Endodermal cell (in vitro differentiated cells): ENCODE results near the gene KAZN. TPM values are rescaled to one million over a fixed set of nuclear protein-coding genes. Genes with fewer than 3 reads are reported as not detected.

ENCODE experiments used
- DNase-seq: peaks from one replicate; pipeline ENCODE4 v3.0.0-alpha.2; 2017
- H3K27ac ChIP-seq: 2 replicates; pipeline ENCODE4 v1.5.1; 2013; ENCODE audit warnings: mild to moderate bottlenecking, low read depth, low read length, moderate library complexity
- H3K27me3 ChIP-seq: 2 replicates; pipeline ENCODE4 v1.6.1; 2013; ENCODE audit warnings: mild to moderate bottlenecking, low read length, moderate library complexity; ENCODE audit not compliant: insufficient read depth, control insufficient read depth, poor library complexity, severe bottlenecking
- H3K36me3 ChIP-seq: 2 replicates; pipeline ENCODE4 v1.7.0; 2013; ENCODE audit warnings: mild to moderate bottlenecking, low read length, moderate library complexity; ENCODE audit not compliant: control insufficient read depth, insufficient read depth
- H3K4me1 ChIP-seq: one replicate; pipeline ENCODE4 v1.7.0; 2013; ENCODE audit warnings: low read length; ENCODE audit not compliant: control insufficient read depth, insufficient read depth
- H3K4me3 ChIP-seq: 2 replicates; pipeline ENCODE4 v1.5.1; 2013; ENCODE audit warnings: mild to moderate bottlenecking, low read length, moderate library complexity
- H3K9ac ChIP-seq: 2 replicates; pipeline ENCODE4 v1.6.1; 2013; ENCODE audit warnings: mild to moderate bottlenecking, low read length, moderate library complexity; ENCODE audit not compliant: poor library complexity, severe bottlenecking; ENCODE audit errors: extremely low read depth
- H3K9me3 ChIP-seq: 2 replicates; pipeline ENCODE4 v1.6.1; 2013; ENCODE audit warnings: mild to moderate bottlenecking, low read length, moderate library complexity; ENCODE audit not compliant: control insufficient read depth
- H3K27ac Mint-ChIP-seq: 2 replicates; pipeline ENCODE4 v1.8.0; 2020; ENCODE audit warnings: mixed read lengths
- H3K27me3 Mint-ChIP-seq: 2 replicates; pipeline ENCODE4 v1.8.0; 2021; ENCODE audit warnings: mild to moderate bottlenecking, mixed read lengths; ENCODE audit not compliant: insufficient read depth
- H3K36me3 Mint-ChIP-seq: 2 replicates; pipeline ENCODE4 v1.8.0; 2020; ENCODE audit warnings: low read depth, mixed read lengths
- H3K4me1 Mint-ChIP-seq: 2 replicates; pipeline ENCODE4 v1.8.0; 2020; ENCODE audit warnings: mixed read lengths
- H3K4me3 Mint-ChIP-seq: 2 replicates; pipeline ENCODE4 v1.8.0; 2020; ENCODE audit warnings: mild to moderate bottlenecking, moderate library complexity, mixed read lengths
- H3K9me3 Mint-ChIP-seq: 2 replicates; pipeline ENCODE4 v1.8.0; 2020; ENCODE audit warnings: mild to moderate bottlenecking, mixed read lengths
- WGBS, 2 experiments: methylation state at CpG; one replicate each; pipeline versions ENCODE4 v1.1.5 to v1.1.7; 2013; ENCODE audit warnings: missing lambda C conversion rate in 2 of 2, mixed read lengths in 1 of 2; ENCODE audit not compliant: insufficient coverage in 1 of 2, insufficient read length in 1 of 2; 5-methylcytosine and 5-hydroxymethylcytosine counted together
- total RNA-seq, 2 donors: library from RNA; stranded (reverse); fragmentation: NEBNext Ultra II Directional in 1 of 2; extraction: Animal tissue kit (Norgen Biotek cat#: 25700) in 1 of 2; gene quantifications; 2 replicates in 1 of 2; 3 replicates in 1 of 2; pipeline ENCODE4 v1.2.1, GENCODE V29; 2021
- TF ChIP-seq, protein P1 (sequence below): fragments of 200-600 bp; sonication (generic); conservative IDR thresholded peaks from 2 replicates; pipeline ENCODE4 v1.5.0; 2021; ENCODE audit warnings: antibody characterized with exemption, mild to moderate bottlenecking

Gene KAZN
- total RNA-seq, 2 donors from 2014 or later, result 12.4 to 13.9 TPM

DNA sequence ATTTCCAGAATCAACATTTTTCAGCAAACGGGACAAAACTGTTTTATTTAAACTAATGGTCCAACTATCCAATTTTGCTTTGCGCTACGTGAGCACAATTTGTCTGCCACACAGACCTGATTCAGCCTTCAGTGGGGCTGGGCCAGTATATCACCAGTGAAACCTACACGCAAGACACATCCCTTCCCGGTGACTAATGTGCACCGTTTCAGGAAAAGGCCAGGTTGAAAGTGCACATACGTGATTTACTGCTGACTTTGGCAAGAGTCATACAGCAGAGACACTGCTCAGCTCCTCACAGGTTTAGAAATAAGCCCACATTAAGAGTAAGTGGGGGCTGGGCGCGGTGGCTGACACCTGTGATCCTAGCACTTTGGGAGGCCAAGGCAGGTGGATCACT, 550.0 kb downstream of the KAZN start:
- H3K4me1 Mint-ChIP-seq, result peaks cover 9% of the 10 kb centered on the region
- peaks cover 5% of the 10 kb centered on the region for H3K9me3 Mint-ChIP-seq
- H3K27me3 Mint-ChIP-seq, result peaks cover 53% of the 10 kb centered on the region
- H3K27me3 ChIP-seq, result no peaks in the 10 kb centered on the region
- no peak for DNase-seq
- WGBS, 2 experiments, result 86 to 93% methylated on average over 7 to 9 of the region's 9 CpGs
- no peak overlapping the region for H3K9ac ChIP-seq
- H3K4me3 Mint-ChIP-seq, result no peak overlapping the region
- H3K9me3 ChIP-seq, result peaks cover 4% of the 10 kb centered on the region
- TF ChIP-seq, protein P1, sequence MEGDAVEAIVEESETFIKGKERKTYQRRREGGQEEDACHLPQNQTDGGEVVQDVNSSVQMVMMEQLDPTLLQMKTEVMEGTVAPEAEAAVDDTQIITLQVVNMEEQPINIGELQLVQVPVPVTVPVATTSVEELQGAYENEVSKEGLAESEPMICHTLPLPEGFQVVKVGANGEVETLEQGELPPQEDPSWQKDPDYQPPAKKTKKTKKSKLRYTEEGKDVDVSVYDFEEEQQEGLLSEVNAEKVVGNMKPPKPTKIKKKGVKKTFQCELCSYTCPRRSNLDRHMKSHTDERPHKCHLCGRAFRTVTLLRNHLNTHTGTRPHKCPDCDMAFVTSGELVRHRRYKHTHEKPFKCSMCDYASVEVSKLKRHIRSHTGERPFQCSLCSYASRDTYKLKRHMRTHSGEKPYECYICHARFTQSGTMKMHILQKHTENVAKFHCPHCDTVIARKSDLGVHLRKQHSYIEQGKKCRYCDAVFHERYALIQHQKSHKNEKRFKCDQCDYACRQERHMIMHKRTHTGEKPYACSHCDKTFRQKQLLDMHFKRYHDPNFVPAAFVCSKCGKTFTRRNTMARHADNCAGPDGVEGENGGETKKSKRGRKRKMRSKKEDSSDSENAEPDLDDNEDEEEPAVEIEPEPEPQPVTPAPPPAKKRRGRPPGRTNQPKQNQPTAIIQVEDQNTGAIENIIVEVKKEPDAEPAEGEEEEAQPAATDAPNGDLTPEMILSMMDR, result no peak
- no peak overlapping the region for H3K4me3 ChIP-seq
- H3K27ac ChIP-seq, result no peak overlapping the region
- no peaks in the 10 kb centered on the region for H3K36me3 Mint-ChIP-seq
- no peak overlapping the region for H3K27ac Mint-ChIP-seq
- H3K4me1 ChIP-seq, result peaks cover 14% of the 10 kb centered on the region
- H3K36me3 ChIP-seq, result no peaks in the 10 kb centered on the region

DNA sequence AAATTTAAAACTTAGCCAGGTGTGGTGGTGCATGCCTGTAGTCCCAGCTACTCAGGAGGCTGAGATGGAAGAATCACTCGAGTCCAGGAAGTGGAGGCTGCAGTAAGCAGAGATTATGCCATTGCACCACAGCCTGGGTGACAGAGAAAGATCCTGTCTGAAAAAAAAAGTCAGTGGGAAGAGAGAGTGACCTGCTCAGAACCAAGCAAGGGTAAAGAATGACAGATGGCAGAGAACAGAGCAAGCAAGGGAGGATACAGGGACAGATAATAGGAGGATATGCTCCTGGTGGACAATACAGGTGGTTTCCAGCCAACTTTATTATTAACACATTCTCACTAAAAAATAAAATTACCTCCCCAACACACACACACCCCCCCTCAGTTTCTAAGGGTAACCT, 550.5 kb downstream of the KAZN start:
- TF ChIP-seq, protein P1, result no peak
- H3K4me3 ChIP-seq, result no peak overlapping the region
- peaks cover 4% of the 10 kb centered on the region for H3K9me3 ChIP-seq
- no peak overlapping the region for H3K9ac ChIP-seq
- peaks cover 14% of the 10 kb centered on the region for H3K4me1 ChIP-seq
- H3K27ac ChIP-seq, result no peak overlapping the region
- H3K27me3 Mint-ChIP-seq, result peaks cover 53% of the 10 kb centered on the region
- no peaks in the 10 kb centered on the region for H3K36me3 ChIP-seq
- no peak overlapping the region for H3K4me3 Mint-ChIP-seq
- H3K9me3 Mint-ChIP-seq, result peaks cover 5% of the 10 kb centered on the region
- H3K27me3 ChIP-seq, result no peaks in the 10 kb centered on the region
- H3K4me1 Mint-ChIP-seq, result peaks cover 9% of the 10 kb centered on the region
- 44 to 69% methylated on average over 1 of the region's 1 CpG for WGBS, 2 experiments
- H3K27ac Mint-ChIP-seq, result no peak overlapping the region
- no peaks in the 10 kb centered on the region for H3K36me3 Mint-ChIP-seq
- DNase-seq, result no peak

DNA sequence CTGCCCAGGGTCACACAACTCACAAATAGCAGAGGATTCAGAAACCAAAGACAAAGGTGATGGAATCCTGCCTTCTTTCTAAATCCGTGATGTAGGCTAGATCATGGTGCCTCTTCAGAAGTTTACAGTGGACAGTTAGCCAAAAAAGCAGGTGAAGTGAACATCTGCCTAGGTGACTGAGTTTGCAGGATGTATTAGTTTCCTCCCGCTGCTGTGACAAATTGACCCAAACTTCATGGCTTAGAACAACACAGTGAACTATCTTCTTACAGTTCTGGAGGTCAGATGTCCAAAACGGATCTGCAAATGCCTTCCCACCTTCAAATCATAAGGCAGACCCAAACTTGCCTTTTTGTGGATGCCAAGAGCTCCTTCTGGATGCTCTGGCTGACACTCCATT, 551.9 kb downstream of the KAZN start:
- H3K4me3 Mint-ChIP-seq, result no peak overlapping the region
- peaks cover 13% of the 10 kb centered on the region for H3K4me1 Mint-ChIP-seq
- 90 to 91% methylated on average over 3 of the region's 3 CpGs for WGBS, 2 experiments
- Histone ChIP-seq H3K9ac (no peak overlapping the region), H3K27me3 (peaks cover 5% of the 10 kb centered on the region), H3K36me3 (no peaks in the 10 kb centered on the region), H3K4me1 (peaks cover 14% of the 10 kb centered on the region), H3K27ac (no peak overlapping the region), H3K9me3 (peaks cover 4% of the 10 kb centered on the region), H3K4me3 (peak overlapping the region; percentile 55)
- no peaks in the 10 kb centered on the region for H3K36me3 Mint-ChIP-seq
- peaks cover 51% of the 10 kb centered on the region for H3K27me3 Mint-ChIP-seq
- no peak overlapping the region for H3K27ac Mint-ChIP-seq
- TF ChIP-seq, protein P1, result no peak
- no peak for DNase-seq
- peaks cover 5% of the 10 kb centered on the region for H3K9me3 Mint-ChIP-seq
